ENCODE results near the gene TTLL5.
A peak's percentile ranks its signal among the peaks of the same experiment; 100 is the strongest.

The TTLL5 gene

DNA sequence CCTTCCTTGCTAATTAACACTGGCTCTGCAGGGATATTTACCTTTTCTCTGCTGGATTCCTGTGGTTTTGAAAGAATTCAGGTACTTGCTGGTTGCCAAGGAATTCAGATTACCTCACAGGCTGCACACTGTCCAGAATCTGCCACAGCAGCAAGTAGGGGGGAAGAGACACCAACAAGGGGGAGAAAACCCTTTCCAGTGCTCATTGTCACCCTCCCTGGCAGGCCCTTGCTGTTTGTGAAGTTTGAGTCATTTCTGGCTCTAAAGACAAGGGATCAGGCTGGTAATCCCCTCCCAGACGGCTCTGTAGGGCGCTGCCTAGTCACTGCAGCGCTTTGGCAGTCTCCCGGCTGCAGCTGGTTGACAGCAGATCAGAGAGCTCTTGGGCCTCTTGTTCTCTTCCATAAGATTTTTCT, 50.8 kb downstream of the TTLL5 start:
- Histone ChIP-seq H3K18ac (ENCODE audit: low read length) (peak overlapping the region; percentile 5), H4K8ac (ENCODE audit: low read depth, low read length) (no peak overlapping the region), H3K79me1 (ENCODE audit: low read length) (no peaks in the 10 kb centered on the region), H3K23ac (ENCODE audit: low read length) (no peak overlapping the region), H3K4me1 (ENCODE audit: control insufficient read depth, low read depth, low read length) (peaks cover 5% of the 10 kb centered on the region), H3K4me2 (ENCODE audit: low read length) (no peak overlapping the region), H4K5ac (ENCODE audit: low read length) (no peak overlapping the region), H3K4ac (ENCODE audit: low read depth, low read length) (no peak overlapping the region), H3K27ac (ENCODE audit: low read depth, low read length) (peak overlapping the region; percentile 83), H2BK120ac (ENCODE audit: low read depth, low read length) (peak overlapping the region; percentile 78), H2AK5ac (ENCODE audit: low read length) (no peak overlapping the region), H3K36me3 (ENCODE audit: control insufficient read depth, insufficient read depth, low read length) (no peaks in the 10 kb centered on the region), H3K79me2 (ENCODE audit: control insufficient read depth, insufficient read depth, low read length) (no peaks in the 10 kb centered on the region), H3K4me3 (ENCODE audit: low read length) (no peak overlapping the region), H3K56ac (ENCODE audit: low read length) (peak overlapping the region; percentile 22), H3K9ac (ENCODE audit: low read length) (peak overlapping the region; percentile 43), H2BK5ac (ENCODE audit: low read length) (peak overlapping the region; percentile 71), H2BK15ac (replicated peaks; ENCODE audit: low read depth) (no peak overlapping the region), H3K27me3 (ENCODE audit: insufficient read depth, low read length, poor library complexity) (no peaks in the 10 kb centered on the region)
- DNase-seq, result peak; percentile 87
- WGBS (ENCODE audit: extremely low coverage, insufficient coverage, low lambda C conversion rate), result no CpG with 5 or more reads among the region's 4 CpGs

DNA sequence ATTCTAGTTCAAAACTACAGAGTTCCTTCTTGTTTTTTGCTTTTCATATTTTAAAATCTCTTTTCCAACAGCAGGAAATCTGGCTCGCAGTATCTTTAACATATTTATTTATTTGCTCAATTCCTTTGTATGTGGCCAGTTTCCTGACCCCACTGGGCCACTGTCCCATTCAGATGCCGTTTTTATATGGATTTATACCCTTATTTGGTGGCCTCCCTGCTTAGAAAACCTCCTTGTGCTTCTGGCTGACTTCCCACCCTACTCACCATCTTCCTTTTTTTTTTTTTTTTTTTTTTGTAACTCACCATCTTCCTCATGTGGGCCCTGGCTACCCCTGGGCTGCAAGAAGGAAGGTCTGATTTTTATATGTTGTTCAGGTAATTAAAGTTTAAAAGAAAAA, 53.9 kb downstream of the TTLL5 start:
- no peaks in the 10 kb centered on the region for H3K27me3 ChIP-seq (ENCODE audit: insufficient read depth, low read length, poor library complexity)
- no peak overlapping the region for H3K56ac ChIP-seq (ENCODE audit: low read length)
- H2BK120ac ChIP-seq (ENCODE audit: low read depth, low read length), result no peak overlapping the region
- peaks cover 5% of the 10 kb centered on the region for H3K4me1 ChIP-seq (ENCODE audit: control insufficient read depth, low read depth, low read length)
- no peak overlapping the region for H2BK15ac ChIP-seq (replicated peaks; ENCODE audit: low read depth)
- no peak overlapping the region for H3K27ac ChIP-seq (ENCODE audit: low read depth, low read length)
- H3K4me2 ChIP-seq (ENCODE audit: low read length), result no peak overlapping the region
- no peaks in the 10 kb centered on the region for H3K79me2 ChIP-seq (ENCODE audit: control insufficient read depth, insufficient read depth, low read length)
- H3K36me3 ChIP-seq (ENCODE audit: control insufficient read depth, insufficient read depth, low read length), result no peaks in the 10 kb centered on the region
- no CpG with 5 or more reads among the region's 2 CpGs for WGBS (ENCODE audit: extremely low coverage, insufficient coverage, low lambda C conversion rate)
- H4K8ac ChIP-seq (ENCODE audit: low read depth, low read length), result no peak overlapping the region
- DNase-seq, result no peak
- no peak overlapping the region for H2AK5ac ChIP-seq (ENCODE audit: low read length)
- H3K4me3 ChIP-seq (ENCODE audit: low read length), result no peak overlapping the region
- H3K18ac ChIP-seq (ENCODE audit: low read length), result no peak overlapping the region
- no peak overlapping the region for H4K5ac ChIP-seq (ENCODE audit: low read length)
- no peak overlapping the region for H2BK5ac ChIP-seq (ENCODE audit: low read length)
- H3K4ac ChIP-seq (ENCODE audit: low read depth, low read length), result no peak overlapping the region
- H3K9ac ChIP-seq (ENCODE audit: low read length), result no peak overlapping the region
- no peaks in the 10 kb centered on the region for H3K79me1 ChIP-seq (ENCODE audit: low read length)
- no peak overlapping the region for H3K23ac ChIP-seq (ENCODE audit: low read length)

DNA sequence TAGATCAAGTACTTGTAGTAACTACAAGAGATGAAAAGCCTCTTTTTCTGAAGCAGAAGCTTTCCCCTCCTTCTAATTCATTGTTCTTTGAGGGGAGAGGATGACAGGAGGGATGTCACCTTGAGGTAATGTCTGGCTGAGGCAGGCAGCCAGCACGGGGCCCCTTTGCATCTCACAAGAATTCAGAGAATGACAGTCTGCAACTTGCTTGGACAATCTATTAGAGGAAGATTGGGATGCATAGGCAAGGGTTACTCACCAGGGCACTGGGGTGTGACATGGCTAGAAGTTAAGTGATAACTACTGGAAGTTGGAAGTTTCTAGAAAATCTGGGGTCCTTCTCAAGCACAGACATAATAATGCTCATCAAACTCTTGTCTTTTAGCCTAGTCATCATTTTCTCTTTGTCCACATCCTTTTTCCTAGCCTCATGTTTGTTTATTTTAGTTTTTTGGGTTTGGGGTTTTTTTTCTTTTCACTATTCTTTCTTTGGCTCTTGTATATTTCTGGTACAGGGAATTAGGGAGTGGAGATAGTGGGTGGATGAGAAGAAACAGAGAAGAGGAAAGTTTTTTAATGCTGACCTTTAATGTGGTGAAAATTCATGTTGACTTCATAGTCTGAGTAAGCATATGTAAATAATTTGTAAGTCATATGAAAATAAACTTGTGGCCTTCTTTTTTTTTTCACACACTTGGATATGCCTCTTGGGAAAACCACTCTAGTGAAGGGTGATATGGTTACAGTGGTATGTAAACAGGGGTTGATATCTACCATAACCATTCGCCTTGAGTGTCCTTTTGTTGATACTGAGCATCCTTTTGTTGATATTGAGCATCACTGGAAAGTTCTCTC, 55.1 kb downstream of the TTLL5 start:
- Histone ChIP-seq H3K4me2 (ENCODE audit: low read length) (no peak overlapping the region), H4K8ac (ENCODE audit: low read depth, low read length) (no peak overlapping the region), H2AK5ac (ENCODE audit: low read length) (no peak overlapping the region), H3K27me3 (ENCODE audit: insufficient read depth, low read length, poor library complexity) (no peaks in the 10 kb centered on the region), H3K4me3 (ENCODE audit: low read length) (no peak overlapping the region), H3K56ac (ENCODE audit: low read length) (no peak overlapping the region), H3K36me3 (ENCODE audit: control insufficient read depth, insufficient read depth, low read length) (no peaks in the 10 kb centered on the region), H2BK5ac (ENCODE audit: low read length) (no peak overlapping the region), H3K4me1 (ENCODE audit: control insufficient read depth, low read depth, low read length) (peaks cover 5% of the 10 kb centered on the region), H3K9ac (ENCODE audit: low read length) (no peak overlapping the region), H3K79me1 (ENCODE audit: low read length) (no peaks in the 10 kb centered on the region), H2BK15ac (replicated peaks; ENCODE audit: low read depth) (no peak overlapping the region), H3K79me2 (ENCODE audit: control insufficient read depth, insufficient read depth, low read length) (no peaks in the 10 kb centered on the region), H3K18ac (ENCODE audit: low read length) (no peak overlapping the region), H3K4ac (ENCODE audit: low read depth, low read length) (no peak overlapping the region), H4K5ac (ENCODE audit: low read length) (no peak overlapping the region), H3K23ac (ENCODE audit: low read length) (no peak overlapping the region), H2BK120ac (ENCODE audit: low read depth, low read length) (no peak overlapping the region), H3K27ac (ENCODE audit: low read depth, low read length) (no peak overlapping the region)
- DNase-seq, result peak; percentile 81
- no CpG with 5 or more reads among the region's 2 CpGs for WGBS (ENCODE audit: extremely low coverage, insufficient coverage, low lambda C conversion rate)

DNA sequence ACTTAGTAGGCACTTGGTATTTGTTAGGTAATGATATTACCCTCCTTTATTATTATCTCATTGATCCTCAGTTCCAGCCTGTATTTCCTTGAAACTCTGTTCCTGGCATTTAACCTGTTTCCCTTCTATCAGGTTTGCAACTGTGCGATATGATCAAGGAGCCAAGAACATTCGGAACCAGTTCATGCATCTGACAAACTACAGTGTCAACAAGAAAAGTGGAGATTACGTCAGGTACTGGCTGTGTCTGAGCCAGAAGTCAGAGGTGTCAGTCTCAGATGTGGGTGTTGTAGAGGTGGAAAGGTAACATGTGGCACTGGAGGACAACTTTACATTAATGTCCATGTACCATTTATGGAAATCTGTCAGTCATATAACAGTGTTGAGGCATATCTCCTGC, 56.7 kb downstream of the TTLL5 start:
- Histone ChIP-seq H3K27me3 (ENCODE audit: insufficient read depth, low read length, poor library complexity) (no peaks in the 10 kb centered on the region), H2BK120ac (ENCODE audit: low read depth, low read length) (no peak overlapping the region), H2BK15ac (replicated peaks; ENCODE audit: low read depth) (no peak overlapping the region), H3K27ac (ENCODE audit: low read depth, low read length) (no peak overlapping the region), H3K4me1 (ENCODE audit: control insufficient read depth, low read depth, low read length) (no peaks in the 10 kb centered on the region), H3K4ac (ENCODE audit: low read depth, low read length) (no peak overlapping the region), H3K4me2 (ENCODE audit: low read length) (no peak overlapping the region), H3K4me3 (ENCODE audit: low read length) (no peak overlapping the region), H2BK5ac (ENCODE audit: low read length) (no peak overlapping the region), H3K79me1 (ENCODE audit: low read length) (no peaks in the 10 kb centered on the region), H3K79me2 (ENCODE audit: control insufficient read depth, insufficient read depth, low read length) (no peaks in the 10 kb centered on the region), H4K5ac (ENCODE audit: low read length) (no peak overlapping the region), H3K23ac (ENCODE audit: low read length) (no peak overlapping the region), H3K9ac (ENCODE audit: low read length) (no peak overlapping the region), H3K36me3 (ENCODE audit: control insufficient read depth, insufficient read depth, low read length) (no peaks in the 10 kb centered on the region), H3K56ac (ENCODE audit: low read length) (no peak overlapping the region), H2AK5ac (ENCODE audit: low read length) (no peak overlapping the region), H3K18ac (ENCODE audit: low read length) (no peak overlapping the region), H4K8ac (ENCODE audit: low read depth, low read length) (no peak overlapping the region)
- no peak for DNase-seq
- WGBS (ENCODE audit: extremely low coverage, insufficient coverage, low lambda C conversion rate), result no CpG with 5 or more reads among the region's 3 CpGs

DNA sequence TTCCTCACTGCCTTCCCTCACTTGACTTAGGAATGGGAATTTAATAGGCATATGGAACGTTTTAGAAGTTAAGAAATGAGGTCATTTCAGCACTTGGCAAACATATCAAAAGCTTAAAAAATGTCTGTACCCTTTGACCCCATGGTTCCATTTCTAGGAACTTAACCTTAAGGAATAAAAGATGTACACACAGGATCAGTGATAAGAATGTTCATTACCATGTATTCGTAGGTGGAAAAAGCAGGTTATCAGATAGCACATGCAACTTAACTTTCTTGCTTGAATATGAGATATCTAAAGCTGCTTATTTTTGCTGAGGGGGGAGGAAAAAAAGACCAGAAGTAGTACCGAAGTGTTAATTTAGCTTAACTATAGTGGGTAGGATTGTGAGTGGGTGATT, 57.2 kb downstream of the TTLL5 start:
- no CpG with 5 or more reads among the region's 3 CpGs for WGBS (ENCODE audit: extremely low coverage, insufficient coverage, low lambda C conversion rate)
- Histone ChIP-seq H3K4me3 (ENCODE audit: low read length) (no peak overlapping the region), H2AK5ac (ENCODE audit: low read length) (no peak overlapping the region), H4K5ac (ENCODE audit: low read length) (no peak overlapping the region), H3K27ac (ENCODE audit: low read depth, low read length) (no peak overlapping the region), H3K18ac (ENCODE audit: low read length) (no peak overlapping the region), H3K4ac (ENCODE audit: low read depth, low read length) (no peak overlapping the region), H3K79me2 (ENCODE audit: control insufficient read depth, insufficient read depth, low read length) (no peaks in the 10 kb centered on the region), H2BK5ac (ENCODE audit: low read length) (no peak overlapping the region), H3K79me1 (ENCODE audit: low read length) (no peaks in the 10 kb centered on the region), H2BK120ac (ENCODE audit: low read depth, low read length) (no peak overlapping the region), H3K56ac (ENCODE audit: low read length) (no peak overlapping the region), H3K23ac (ENCODE audit: low read length) (no peak overlapping the region), H3K9ac (ENCODE audit: low read length) (no peak overlapping the region), H2BK15ac (replicated peaks; ENCODE audit: low read depth) (no peak overlapping the region), H3K36me3 (ENCODE audit: control insufficient read depth, insufficient read depth, low read length) (no peaks in the 10 kb centered on the region), H4K8ac (ENCODE audit: low read depth, low read length) (no peak overlapping the region), H3K4me1 (ENCODE audit: control insufficient read depth, low read depth, low read length) (no peaks in the 10 kb centered on the region), H3K4me2 (ENCODE audit: low read length) (no peak overlapping the region), H3K27me3 (ENCODE audit: insufficient read depth, low read length, poor library complexity) (no peaks in the 10 kb centered on the region)
- DNase-seq, result no peak

GRCh38 chr14:75720116-75720515, 59.1 kb downstream of the TTLL5 start:
- H3K4me3 ChIP-seq (ENCODE audit: low read length), result no peak overlapping the region
- no peak overlapping the region for H3K18ac ChIP-seq (ENCODE audit: low read length)
- H3K4ac ChIP-seq (ENCODE audit: low read depth, low read length), result no peak overlapping the region
- no peaks in the 10 kb centered on the region for H3K79me2 ChIP-seq (ENCODE audit: control insufficient read depth, insufficient read depth, low read length)
- H3K27ac ChIP-seq (ENCODE audit: low read depth, low read length), result no peak overlapping the region
- H2BK15ac ChIP-seq (replicated peaks; ENCODE audit: low read depth), result no peak overlapping the region
- no CpG with 5 or more reads among the region's 2 CpGs for WGBS (ENCODE audit: extremely low coverage, insufficient coverage, low lambda C conversion rate)
- H2BK5ac ChIP-seq (ENCODE audit: low read length), result no peak overlapping the region
- no peak overlapping the region for H4K5ac ChIP-seq (ENCODE audit: low read length)
- no peaks in the 10 kb centered on the region for H3K79me1 ChIP-seq (ENCODE audit: low read length)
- no peak overlapping the region for H2BK120ac ChIP-seq (ENCODE audit: low read depth, low read length)
- no peaks in the 10 kb centered on the region for H3K36me3 ChIP-seq (ENCODE audit: control insufficient read depth, insufficient read depth, low read length)
- DNase-seq, result no peak
- H3K23ac ChIP-seq (ENCODE audit: low read length), result no peak overlapping the region
- H3K4me1 ChIP-seq (ENCODE audit: control insufficient read depth, low read depth, low read length), result no peaks in the 10 kb centered on the region
- H2AK5ac ChIP-seq (ENCODE audit: low read length), result no peak overlapping the region
- H3K27me3 ChIP-seq (ENCODE audit: insufficient read depth, low read length, poor library complexity), result no peaks in the 10 kb centered on the region
- no peak overlapping the region for H3K9ac ChIP-seq (ENCODE audit: low read length)
- H3K4me2 ChIP-seq (ENCODE audit: low read length), result no peak overlapping the region
- no peak overlapping the region for H3K56ac ChIP-seq (ENCODE audit: low read length)
- H4K8ac ChIP-seq (ENCODE audit: low read depth, low read length), result no peak overlapping the region

Data from mesendoderm (in vitro differentiated cells).